ENCODE results near the gene SRGAP3. TPM values are rescaled to one million over a fixed set of nuclear protein-coding genes. Genes with fewer than 3 reads are reported as not detected.

The SRGAP3 gene
- total RNA-seq, 1 experiment from 2014 or later = 17.9 TPM

DNA sequence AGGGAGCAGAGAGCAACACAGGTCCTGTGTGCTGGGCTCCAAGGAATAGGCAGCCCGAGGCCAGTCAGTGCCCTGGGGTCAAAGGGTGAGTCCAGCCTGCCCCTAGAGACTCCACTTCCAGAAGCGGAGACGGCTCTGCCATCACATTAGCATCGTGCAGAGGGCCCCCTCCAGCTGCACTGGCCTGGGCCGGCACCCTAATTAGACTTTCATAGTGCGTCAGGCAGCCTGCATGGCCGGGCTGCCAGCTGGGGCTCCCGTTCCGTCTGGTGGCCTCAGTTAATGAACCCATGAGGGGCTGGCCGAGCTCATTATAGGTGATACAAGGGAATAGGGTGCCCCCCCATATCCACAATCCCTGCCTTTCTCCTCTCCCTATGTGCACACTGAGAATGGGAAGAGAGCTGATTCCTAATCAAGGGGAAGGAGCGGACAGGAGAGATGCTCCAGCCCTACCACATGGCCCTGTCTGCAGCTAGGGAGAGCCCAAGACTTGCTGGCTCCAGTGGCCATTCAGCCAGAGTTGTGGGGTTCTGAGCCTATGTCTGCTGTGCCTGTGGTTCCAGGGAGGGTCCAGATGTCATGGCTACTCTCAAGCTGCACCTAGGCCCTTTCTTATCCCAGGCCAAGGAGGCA is 128.0 kb downstream of the SRGAP3 start (continued):
- TF ChIP-seq PREB (CRISPR knock-in tag; IDR thresholded peaks at IDR 0.05; ENCODE audit: borderline replicate concordance) (no peak), ZNF232 (CRISPR knock-in tag; IDR thresholded peaks at IDR 0.05) (no peak)

DNA sequence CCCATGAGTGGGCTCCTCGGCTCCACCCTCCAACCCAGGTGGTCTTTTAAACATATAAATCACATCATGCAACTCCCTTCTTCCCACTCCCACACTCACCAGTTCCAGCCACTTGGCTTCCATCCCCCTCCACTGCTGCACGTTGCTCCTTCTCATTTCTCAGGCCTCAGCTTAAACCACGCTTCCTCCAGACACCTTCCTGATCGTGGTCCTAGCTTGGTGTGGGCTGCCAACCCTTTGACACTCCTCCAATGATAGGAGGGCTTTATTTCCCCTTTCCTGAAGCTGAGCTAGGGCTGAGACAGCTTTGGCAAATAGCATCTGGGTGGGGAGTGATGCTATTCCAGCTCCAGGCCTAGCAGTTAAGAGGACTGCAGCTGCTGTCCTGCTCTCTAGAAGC is 130.1 kb downstream of the SRGAP3 start:
- Mint-ChIP-seq H3K9me3 (no peaks in the 10 kb centered on the region), H3K27ac (no peak overlapping the region), H3K27me3 (ENCODE audit: low read depth) (no peaks in the 10 kb centered on the region), H3K4me3 (no peak overlapping the region), H3K4me1 (no peaks in the 10 kb centered on the region; the same call in 1 of the 2 replicates), H3K36me3 (peaks cover 3% of the 10 kb centered on the region; the same call in 1 of the 2 replicates)
- TF ChIP-seq ELF4 (CRISPR knock-in tag; IDR thresholded peaks at IDR 0.05; ENCODE audit: low read depth) (no peak), ZNF671 (CRISPR knock-in tag; IDR thresholded peaks at IDR 0.05) (no peak), ZNF232 (CRISPR knock-in tag; IDR thresholded peaks at IDR 0.05) (no peak), EMX1 (CRISPR knock-in tag; IDR thresholded peaks at IDR 0.05) (no peak), GRHL2 (CRISPR knock-in tag; IDR thresholded peaks at IDR 0.05; ENCODE audit: insufficient replicate concordance, severe bottlenecking) (no peak), ATF1 (CRISPR knock-in tag; IDR thresholded peaks at IDR 0.05) (no peak), FOXJ3 (CRISPR knock-in tag; IDR thresholded peaks at IDR 0.05; ENCODE audit: borderline replicate concordance) (no peak)
- TF ChIP-seq, protein P1, sequence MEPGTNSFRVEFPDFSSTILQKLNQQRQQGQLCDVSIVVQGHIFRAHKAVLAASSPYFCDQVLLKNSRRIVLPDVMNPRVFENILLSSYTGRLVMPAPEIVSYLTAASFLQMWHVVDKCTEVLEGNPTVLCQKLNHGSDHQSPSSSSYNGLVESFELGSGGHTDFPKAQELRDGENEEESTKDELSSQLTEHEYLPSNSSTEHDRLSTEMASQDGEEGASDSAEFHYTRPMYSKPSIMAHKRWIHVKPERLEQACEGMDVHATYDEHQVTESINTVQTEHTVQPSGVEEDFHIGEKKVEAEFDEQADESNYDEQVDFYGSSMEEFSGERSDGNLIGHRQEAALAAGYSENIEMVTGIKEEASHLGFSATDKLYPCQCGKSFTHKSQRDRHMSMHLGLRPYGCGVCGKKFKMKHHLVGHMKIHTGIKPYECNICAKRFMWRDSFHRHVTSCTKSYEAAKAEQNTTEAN (CRISPR knock-in tag; IDR thresholded peaks at IDR 0.05) = no peak
- TF ChIP-seq, protein P2, sequence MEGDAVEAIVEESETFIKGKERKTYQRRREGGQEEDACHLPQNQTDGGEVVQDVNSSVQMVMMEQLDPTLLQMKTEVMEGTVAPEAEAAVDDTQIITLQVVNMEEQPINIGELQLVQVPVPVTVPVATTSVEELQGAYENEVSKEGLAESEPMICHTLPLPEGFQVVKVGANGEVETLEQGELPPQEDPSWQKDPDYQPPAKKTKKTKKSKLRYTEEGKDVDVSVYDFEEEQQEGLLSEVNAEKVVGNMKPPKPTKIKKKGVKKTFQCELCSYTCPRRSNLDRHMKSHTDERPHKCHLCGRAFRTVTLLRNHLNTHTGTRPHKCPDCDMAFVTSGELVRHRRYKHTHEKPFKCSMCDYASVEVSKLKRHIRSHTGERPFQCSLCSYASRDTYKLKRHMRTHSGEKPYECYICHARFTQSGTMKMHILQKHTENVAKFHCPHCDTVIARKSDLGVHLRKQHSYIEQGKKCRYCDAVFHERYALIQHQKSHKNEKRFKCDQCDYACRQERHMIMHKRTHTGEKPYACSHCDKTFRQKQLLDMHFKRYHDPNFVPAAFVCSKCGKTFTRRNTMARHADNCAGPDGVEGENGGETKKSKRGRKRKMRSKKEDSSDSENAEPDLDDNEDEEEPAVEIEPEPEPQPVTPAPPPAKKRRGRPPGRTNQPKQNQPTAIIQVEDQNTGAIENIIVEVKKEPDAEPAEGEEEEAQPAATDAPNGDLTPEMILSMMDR (IDR thresholded peaks at IDR 0.05) = no peak
- ChIA-PET POLR2A (no interaction called here), CTCF (interaction anchor here (1.0 to 1.9 kb wide), 8 partner anchors 8 to 350 kb away, joined by 3 to 8 read pairs (median 5); partner anchors contain the start of genes OXTR and SRGAP3)
- DNase-seq (ENCODE audit: low spot score) = no peak
- ATAC-seq = no peak

GRCh38 chr3:9118222-9118621 is 131.2 kb downstream of the SRGAP3 start:
- no peaks in the 10 kb centered on the region for H3K4me1 Mint-ChIP-seq
- TF ChIP-seq TEAD4 (CRISPR knock-in tag; IDR thresholded peaks at IDR 0.05) = no peak
- TF ChIP-seq RELA (CRISPR knock-in tag; IDR thresholded peaks at IDR 0.05; ENCODE audit: borderline replicate concordance) = no peak
- no peak for TF ChIP-seq IRF1 (CRISPR knock-in tag; IDR thresholded peaks at IDR 0.05)
- TF ChIP-seq, protein P3, sequence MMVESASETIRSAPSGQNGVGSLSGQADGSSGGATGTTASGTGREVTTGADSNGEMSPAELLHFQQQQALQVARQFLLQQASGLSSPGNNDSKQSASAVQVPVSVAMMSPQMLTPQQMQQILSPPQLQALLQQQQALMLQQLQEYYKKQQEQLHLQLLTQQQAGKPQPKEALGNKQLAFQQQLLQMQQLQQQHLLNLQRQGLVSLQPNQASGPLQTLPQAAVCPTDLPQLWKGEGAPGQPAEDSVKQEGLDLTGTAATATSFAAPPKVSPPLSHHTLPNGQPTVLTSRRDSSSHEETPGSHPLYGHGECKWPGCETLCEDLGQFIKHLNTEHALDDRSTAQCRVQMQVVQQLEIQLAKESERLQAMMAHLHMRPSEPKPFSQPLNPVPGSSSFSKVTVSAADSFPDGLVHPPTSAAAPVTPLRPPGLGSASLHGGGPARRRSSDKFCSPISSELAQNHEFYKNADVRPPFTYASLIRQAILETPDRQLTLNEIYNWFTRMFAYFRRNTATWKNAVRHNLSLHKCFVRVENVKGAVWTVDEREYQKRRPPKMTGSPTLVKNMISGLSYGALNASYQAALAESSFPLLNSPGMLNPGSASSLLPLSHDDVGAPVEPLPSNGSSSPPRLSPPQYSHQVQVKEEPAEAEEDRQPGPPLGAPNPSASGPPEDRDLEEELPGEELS (CRISPR knock-in tag; IDR thresholded peaks at IDR 0.05) = no peak
- TF ChIP-seq KAT7 (CRISPR knock-in tag; IDR thresholded peaks at IDR 0.05; ENCODE audit: borderline replicate concordance) = no peak
- TF ChIP-seq, protein P4, sequence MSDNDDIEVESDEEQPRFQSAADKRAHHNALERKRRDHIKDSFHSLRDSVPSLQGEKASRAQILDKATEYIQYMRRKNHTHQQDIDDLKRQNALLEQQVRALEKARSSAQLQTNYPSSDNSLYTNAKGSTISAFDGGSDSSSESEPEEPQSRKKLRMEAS (CRISPR knock-in tag; IDR thresholded peaks at IDR 0.05) = no peak
- no peak for TF ChIP-seq SP1 (CRISPR knock-in tag; conservative IDR thresholded peaks at IDR 0.05)
- TF ChIP-seq GTF2I (CRISPR knock-in tag; conservative IDR thresholded peaks at IDR 0.05) = no peak
- no peak for TF ChIP-seq SMAD4 (CRISPR knock-in tag; IDR thresholded peaks at IDR 0.05)
- H3K9me3 Mint-ChIP-seq = peaks cover 3% of the 10 kb centered on the region
- ChIA-PET POLR2A (no interaction called here), CTCF (interaction anchor here (1.8 to 1.9 kb wide), 2 partner anchors 131 kb away, joined by 4 to 8 read pairs; partner anchors contain the start of gene SRGAP3)
- ATAC-seq (no peak), DNase-seq (ENCODE audit: low spot score) (no peak)
- no peak overlapping the region for H3K27ac Mint-ChIP-seq
- no peaks in the 10 kb centered on the region for H3K27me3 Mint-ChIP-seq (ENCODE audit: low read depth)
- H3K36me3 Mint-ChIP-seq = peaks cover 6% of the 10 kb centered on the region
- no peak overlapping the region for H3K4me3 Mint-ChIP-seq

Data from WTC11 (cell line).